GM08714 (cell line): ENCODE measurements around the gene ROBO1.
"Not testable (repeated sequence)": the region's sequence is repeated elsewhere in the genome, so short reads cannot be mapped to it uniquely, and the experiment has no call there.

ENCODE experiments used
- H3K4me3 ChIP-seq: fragments of 200-500 bp; sonication (Bioruptor generic); 2 replicates; pipeline ENCODE4 v1.5.1; 2014; ENCODE audit warnings: mild to moderate bottlenecking, low read length, inconsistent platforms
- ZNF274 ChIP-seq: IDR thresholded peaks from 2 replicates; pipeline ENCODE4 v1.6.1; 2012; ENCODE audit warnings: mild to moderate bottlenecking, low read depth, low read length

The ROBO1 gene

GRCh38 chr3:78893161-78893560, 874.6 kb downstream of the ROBO1 start:
- TF ChIP-seq ZNF274 = no peak
- H3K4me3 ChIP-seq = no peak overlapping the region

- H3K4me3 ChIP-seq = no peak overlapping the region
- no peak for TF ChIP-seq ZNF274
These were observed 878.5 kb downstream of the ROBO1 start for GRCh38 chr3:78889348-78889747.

- no peak for TF ChIP-seq ZNF274
- H3K4me3 ChIP-seq = no peak overlapping the region
These were observed 879.2 kb downstream of the ROBO1 start for GRCh38 chr3:78888635-78889034.

- no peak overlapping the region for H3K4me3 ChIP-seq
- TF ChIP-seq ZNF274 = no peak
These were observed 880.2 kb downstream of the ROBO1 start for GRCh38 chr3:78887547-78888011.

GRCh38 chr3:78887029-78887428, 880.8 kb downstream of the ROBO1 start:
- no peak overlapping the region for H3K4me3 ChIP-seq
- no peak for TF ChIP-seq ZNF274

- H3K4me3 ChIP-seq = not testable (repeated sequence)
These were observed 883.2 kb downstream of the ROBO1 start for GRCh38 chr3:78884567-78884966.

GRCh38 chr3:78882251-78882650, 885.5 kb downstream of the ROBO1 start:
- no peak for TF ChIP-seq ZNF274
- no peak overlapping the region for H3K4me3 ChIP-seq

GRCh38 chr3:78881501-78881900, 886.3 kb downstream of the ROBO1 start:
- TF ChIP-seq ZNF274 = no peak
- no peak overlapping the region for H3K4me3 ChIP-seq

- no peak overlapping the region for H3K4me3 ChIP-seq
- no peak for TF ChIP-seq ZNF274
These were observed 887.0 kb downstream of the ROBO1 start for GRCh38 chr3:78880603-78881461.

GRCh38 chr3:78879295-78879860, 888.4 kb downstream of the ROBO1 start:
- TF ChIP-seq ZNF274 = no peak
- no peak overlapping the region for H3K4me3 ChIP-seq

- no peak for TF ChIP-seq ZNF274
These were observed 889.0 kb downstream of the ROBO1 start for GRCh38 chr3:78878789-78879188.

GRCh38 chr3:78878011-78878410, 889.8 kb downstream of the ROBO1 start:
- H3K4me3 ChIP-seq = no peak overlapping the region
- no peak for TF ChIP-seq ZNF274

More at GRCh38 chr3:78878789-78879188, 889.0 kb downstream of the ROBO1 start:
- no peak overlapping the region for H3K4me3 ChIP-seq

- no peak for TF ChIP-seq ZNF274
- no peak overlapping the region for H3K4me3 ChIP-seq
These were observed 891.9 kb downstream of the ROBO1 start for GRCh38 chr3:78875851-78876250.

GRCh38 chr3:78875436-78875835, 892.4 kb downstream of the ROBO1 start:
- no peak for TF ChIP-seq ZNF274
- H3K4me3 ChIP-seq = no peak overlapping the region

GRCh38 chr3:78873641-78874040, 894.2 kb downstream of the ROBO1 start:
- TF ChIP-seq ZNF274 = no peak
- no peak overlapping the region for H3K4me3 ChIP-seq
